ENCODE data around the gene ZKSCAN7.
"Not testable (repeated sequence)": the region's sequence is repeated elsewhere in the genome, so short reads cannot be mapped to it uniquely, and the experiment has no call there.

- not testable (repeated sequence) for TF ChIP-seq POLR2A, POLR2AphosphoS5, CTCF (IDR thresholded peaks at IDR 0.05)
Measured at GRCh38 chr3:44578316-44578715, 23.3 kb downstream of the ZKSCAN7 start.

All from transverse colon (tissue), 4 donors.